HG03175 (cell line): ENCODE results near the gene DNAH10.

Experiments used
- ATAC-seq: cut with Tn5 transposase; IDR thresholded peaks from one replicate; pipeline ENCODE4 v1.9.1; 2021; ENCODE audit warnings: mild to moderate bottlenecking, moderate library complexity; ENCODE audit not compliant: unreplicated experiment

DNAH10 gene

DNA sequence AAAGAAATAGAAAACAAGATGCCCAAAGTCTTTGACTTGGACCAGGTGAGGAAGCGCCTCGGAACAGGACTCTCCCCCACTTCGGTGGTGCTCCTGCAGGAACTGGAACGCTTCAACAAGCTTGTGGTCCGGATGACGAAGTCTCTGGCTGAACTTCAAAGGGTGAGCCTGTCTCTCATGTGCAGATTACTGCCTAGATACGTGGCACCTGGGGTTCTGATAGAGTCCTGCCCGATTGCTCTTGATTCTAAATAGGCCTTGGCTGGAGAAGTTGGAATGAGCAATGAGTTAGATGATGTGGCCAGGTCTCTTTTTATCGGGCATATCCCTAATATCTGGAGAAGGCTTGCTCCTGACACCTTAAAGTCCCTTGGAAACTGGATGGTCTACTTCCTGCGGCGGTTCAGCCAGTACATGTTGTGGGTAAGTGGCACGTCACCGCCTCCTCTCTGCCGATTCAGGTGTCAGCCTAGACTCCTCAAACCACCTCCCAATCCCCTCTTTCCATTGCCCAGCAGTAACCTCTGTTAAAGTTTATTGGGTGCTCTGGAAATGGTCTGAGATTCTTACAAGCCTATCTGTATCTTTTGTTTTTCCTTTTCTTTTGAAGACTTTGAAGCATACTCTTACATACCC, 169.7 kb downstream of the DNAH10 start:
- no peak for ATAC-seq

DNA sequence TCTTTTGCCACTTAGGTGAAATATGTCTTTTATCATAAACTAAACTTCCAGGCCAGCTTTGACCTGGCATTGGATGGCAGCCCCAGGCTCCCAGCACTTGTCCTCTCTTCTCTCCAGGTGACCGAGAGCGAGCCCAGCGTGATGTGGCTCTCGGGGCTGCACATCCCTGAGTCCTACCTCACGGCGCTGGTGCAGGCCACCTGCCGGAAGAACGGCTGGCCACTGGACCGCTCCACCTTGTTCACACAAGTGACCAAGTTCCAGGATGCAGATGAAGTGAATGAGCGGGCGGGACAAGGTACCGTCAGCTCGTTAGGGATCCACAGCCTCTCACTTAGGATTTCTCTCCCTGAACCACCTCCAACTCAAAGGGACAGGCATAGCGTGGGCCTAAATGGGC, 171.1 kb downstream of the DNAH10 start:
- no peak for ATAC-seq

DNA sequence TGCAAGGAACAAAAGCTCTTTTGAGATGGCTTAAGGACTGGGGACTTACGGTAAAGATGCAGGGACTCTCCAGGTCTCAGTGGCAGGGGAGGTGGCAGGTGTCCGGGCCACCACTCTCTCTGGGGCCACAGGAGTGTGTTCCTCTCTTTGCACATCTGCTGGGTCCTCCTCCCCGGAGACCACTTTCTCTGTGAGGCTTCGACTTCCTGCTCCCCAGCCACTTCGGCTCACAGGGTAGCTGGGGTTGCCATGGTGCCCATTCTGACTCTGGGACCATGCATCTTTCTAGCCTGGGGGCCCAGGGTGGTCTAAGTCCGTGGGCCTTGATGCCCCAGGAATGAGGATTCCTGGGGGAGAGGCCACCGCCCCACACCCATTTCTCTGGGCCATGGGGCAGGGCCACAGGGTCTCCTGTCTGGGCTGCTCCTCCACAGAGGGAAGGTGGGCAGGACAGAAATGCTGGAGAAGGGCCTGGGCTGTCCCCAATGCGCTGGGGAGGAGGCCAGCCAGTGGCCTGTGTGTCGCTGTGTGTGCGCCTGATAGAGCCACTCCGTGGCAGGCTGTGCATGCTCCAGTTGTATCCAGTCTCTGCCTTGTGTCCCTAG, 172.0 kb downstream of the DNAH10 start:
- ATAC-seq: no peak

DNA sequence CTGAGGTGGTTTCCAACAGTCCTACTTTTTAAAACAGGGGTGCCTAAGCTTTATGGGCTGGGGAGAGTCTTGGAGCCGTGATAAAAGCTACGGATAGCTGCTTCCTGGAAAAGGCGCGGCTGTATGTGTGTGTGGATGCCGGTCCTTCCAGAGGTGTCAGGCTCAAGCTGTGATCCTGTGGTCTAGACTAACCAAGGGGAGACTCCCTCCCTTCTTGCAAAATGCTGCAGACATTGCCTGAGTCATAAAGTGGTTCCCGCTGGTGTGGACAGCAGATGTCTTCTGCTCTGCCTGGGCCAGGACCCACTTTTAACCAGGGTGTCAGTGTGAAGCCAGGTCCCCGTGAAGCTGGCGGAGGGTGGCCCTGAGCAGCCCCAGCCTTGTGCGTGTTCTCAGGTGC, 172.7 kb downstream of the DNAH10 start:
- no peak for ATAC-seq

DNA sequence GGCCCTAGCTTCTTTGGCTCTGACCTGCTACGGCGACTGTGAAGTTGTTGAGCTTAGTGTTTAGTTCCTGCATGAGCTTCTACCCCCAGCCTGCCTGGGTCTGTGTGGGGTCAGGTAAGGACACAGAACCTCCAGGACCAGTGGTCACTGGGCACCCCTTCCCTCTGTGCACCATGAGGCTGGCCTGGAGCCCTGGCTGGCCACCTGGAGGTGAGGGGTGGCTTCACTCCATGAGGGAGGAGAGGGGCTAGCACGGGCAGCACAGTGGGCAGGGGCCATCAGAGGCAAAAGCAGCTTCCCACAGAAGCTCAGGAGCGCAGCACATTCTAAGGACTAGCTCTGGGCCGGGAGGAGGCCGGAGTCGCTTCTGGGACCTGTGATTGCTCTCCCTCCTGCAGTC, 173.9 kb downstream of the DNAH10 start:
- no peak for ATAC-seq

DNA sequence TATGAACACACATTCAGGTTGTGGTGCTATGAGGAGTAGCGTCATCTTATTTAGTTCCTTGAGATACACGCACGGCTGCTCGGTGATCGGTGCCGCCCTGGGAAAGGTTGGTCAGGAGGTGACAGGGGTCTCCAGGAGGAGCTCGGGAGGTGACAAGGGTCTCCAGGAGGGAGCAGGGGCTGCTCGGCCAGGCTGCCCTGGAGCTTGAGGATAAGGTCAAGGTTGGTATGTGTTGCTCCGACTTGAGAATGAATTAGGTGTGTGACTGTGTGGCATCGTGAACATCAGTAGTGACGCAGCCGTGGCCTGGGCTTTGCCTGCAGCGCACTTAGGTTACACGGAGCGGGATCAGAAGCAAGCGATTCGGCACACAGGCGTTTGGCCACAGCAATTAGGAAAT, 174.4 kb downstream of the DNAH10 start:
- no peak for ATAC-seq

DNA sequence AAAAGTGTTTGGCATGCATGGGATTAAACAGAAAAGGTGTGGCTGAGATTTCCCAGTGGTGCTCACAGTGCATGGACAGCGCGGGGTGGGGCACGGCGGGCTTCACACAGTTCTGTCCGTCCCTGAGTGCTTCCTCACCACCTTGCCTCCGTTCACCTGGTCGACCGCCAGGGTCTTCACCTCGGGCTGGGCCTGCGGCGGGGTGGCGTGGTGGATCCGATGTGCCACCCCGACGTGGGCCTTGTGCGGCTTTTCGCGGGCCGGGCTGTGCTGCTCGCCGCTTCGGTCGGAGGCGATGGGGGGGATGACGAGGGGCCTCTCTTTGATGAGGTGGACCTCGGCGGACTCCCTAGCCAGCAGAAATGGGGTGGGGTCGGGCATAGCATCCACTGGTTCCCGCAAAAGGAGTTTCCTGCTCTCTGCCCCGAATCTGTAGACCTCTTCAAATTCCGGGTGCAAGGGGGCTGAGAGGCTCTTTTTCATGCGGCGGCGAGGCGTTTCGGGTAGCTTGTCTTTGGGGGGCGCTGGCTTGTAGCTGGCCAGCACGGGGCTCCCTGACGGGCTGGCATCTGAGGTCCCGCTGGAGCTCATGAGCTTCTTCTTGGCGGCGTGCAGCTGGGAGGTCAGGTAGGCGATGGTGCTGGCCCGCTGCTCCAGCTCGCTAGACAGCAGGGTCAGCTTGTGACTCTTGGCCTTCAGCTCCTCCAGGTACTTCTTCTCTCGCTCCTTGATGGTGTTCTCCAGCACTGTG, 175.0 kb downstream of the DNAH10 start:
- no peak for ATAC-seq

DNA sequence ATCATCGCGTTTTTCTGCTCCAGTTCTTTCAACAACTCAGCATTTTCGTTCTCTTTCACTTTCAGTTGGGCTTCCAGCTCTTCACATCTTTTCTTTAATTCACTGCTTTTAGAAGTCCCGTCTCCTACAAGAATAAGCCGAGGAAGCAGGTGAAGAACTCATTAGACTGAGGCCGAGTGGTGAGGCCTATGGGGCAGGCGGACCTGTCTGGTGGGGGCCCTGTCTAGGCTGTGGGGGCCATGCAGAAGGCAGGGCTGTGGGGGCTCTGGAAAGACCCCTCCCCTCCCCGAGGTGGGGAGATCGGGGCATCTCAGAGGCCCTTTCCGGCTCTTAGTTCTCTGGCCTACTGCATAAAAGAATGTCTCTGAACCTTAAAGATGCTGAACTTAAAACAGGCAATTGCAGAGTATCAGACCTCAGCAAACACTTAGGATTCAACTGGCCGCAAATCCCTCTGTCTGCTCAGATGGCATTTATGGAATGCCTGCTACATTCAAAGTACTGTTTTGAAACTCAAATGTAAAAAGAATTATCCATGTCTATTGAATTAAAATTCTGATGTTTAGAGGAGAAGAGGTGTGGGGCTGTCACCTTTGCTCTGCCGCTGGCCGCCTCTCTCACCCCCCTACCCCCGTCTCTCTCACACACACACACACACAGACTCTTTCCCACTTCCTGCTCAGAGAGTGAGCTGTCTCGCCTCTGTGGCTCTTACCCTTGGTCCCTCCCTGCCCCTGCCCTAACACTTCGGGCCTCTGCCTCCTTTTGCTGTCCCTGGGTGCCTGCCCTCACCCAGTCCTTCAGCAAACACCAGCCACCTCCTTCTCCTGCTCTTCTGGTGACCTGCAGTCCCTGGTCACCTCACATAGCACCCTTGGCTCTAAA, 175.8 kb downstream of the DNAH10 start:
- ATAC-seq: no peak

DNA sequence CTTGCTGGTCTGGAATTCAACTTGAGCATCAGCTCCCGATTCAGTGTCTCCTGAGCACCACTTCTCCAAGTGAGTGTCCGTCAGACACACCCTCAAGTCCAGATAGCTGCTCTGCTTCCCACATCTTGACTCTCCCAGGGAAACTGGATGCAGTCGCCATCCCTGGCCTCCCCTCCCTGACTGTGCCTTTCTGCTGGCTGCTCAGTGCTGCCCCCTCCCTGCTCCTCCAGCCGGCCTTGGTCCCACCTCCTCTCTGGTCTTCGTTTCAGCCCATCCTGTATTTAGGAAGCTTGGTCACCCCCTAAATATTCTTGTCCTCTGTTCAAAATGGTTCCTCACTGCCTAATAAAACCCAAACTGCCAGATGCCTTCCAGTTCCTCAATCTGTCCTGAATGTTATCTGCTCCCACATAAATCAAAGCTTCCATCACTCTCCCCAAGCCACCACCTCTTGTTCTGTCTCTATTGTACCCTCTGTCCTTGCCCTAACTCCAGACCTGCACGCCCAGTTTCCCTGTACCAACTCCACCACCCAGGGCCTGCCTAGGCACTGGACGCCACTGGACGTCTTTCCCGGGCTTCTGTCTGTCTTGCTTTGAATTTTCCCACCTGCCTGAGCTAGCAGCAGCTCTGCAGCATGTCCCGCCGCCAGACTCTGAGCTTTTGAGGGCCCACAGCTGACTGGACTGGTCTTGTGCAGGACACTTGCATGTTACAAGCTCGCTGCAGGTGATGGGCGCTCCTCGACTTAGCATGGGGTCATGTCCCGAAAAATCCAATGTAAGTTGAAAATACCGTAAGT, 176.8 kb downstream of the DNAH10 start:
- no peak for ATAC-seq

DNA sequence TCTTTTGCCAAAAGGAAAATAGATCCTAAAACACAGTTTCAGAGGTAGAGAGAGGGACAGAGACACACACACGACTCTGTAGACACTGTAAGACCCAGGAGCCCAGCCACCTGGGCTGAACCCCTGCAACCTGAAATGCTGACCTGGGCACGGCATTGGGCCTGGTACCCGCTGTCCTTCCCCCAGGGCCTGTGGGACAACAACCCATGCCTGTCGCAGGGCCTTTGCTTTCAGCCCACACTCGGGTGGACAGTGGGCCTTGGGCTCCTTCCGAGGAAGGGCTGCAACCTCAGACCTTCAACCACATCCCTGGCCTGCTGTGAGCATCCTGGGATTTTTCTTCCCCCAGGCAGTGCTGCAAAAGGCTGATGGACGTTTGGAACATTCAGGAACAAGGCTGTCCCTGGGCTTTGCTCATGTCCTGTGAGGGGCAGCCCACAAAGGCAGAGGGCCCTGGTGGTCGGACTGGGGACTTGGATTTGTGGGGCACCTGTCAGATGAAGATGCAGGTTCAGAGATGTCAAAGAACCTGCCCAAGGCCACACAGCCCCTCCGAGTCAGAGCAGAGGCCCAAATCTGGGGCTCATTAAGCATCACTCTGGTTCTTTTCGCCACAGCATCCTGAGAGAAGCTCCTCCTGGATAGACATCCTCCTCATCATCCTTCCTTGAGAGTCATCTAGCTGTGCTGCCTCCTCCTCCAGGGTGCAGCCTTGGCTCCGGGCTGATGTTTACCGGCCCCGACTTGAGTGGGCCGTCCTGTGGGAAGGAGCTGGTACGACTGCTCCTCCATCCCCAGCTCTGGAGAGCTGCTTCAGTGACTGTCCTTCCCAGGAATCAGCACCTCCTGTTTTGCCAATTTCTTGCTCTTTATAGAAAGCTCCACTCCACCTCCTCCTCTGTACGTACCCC, 177.9 kb downstream of the DNAH10 start:
- ATAC-seq: no peak

DNA sequence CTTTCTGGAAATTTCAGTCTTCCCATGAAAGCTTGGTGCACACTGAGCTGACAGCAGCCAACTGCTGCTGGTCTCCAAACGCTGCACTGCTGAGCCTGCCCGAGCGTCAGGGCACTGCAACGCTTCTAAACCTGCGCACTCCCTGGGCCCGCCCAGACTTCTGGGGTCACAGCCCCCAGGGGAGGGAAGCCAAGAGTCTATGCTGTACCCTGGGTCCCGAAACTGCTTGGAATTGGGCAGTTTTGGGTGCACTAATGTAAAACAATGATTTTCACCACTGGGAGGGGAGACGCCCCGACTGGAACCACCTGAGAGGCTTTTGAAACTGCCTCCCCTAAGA, 178.5 kb downstream of the DNAH10 start:
- no peak for ATAC-seq

DNA sequence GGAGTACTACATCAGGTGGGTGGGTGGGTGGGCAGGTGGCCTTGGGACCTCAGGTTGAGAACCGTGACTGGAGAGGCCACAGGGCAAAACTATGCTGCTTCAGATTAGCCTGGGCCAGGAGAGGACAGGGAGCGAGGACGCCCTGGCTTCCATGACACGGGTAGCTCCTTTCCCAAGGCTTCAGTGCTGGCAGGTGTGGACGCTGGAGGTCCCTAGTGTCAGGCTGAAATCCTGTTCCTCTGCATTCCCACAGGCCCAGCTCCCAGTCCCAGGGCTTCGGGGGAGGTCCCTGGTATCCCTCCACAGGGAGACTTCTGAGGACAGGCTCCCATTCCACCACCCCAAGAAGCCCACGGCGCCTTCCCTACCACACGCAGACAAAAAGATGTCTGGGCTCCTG, 178.9 kb downstream of the DNAH10 start:
- ATAC-seq: no peak

DNA sequence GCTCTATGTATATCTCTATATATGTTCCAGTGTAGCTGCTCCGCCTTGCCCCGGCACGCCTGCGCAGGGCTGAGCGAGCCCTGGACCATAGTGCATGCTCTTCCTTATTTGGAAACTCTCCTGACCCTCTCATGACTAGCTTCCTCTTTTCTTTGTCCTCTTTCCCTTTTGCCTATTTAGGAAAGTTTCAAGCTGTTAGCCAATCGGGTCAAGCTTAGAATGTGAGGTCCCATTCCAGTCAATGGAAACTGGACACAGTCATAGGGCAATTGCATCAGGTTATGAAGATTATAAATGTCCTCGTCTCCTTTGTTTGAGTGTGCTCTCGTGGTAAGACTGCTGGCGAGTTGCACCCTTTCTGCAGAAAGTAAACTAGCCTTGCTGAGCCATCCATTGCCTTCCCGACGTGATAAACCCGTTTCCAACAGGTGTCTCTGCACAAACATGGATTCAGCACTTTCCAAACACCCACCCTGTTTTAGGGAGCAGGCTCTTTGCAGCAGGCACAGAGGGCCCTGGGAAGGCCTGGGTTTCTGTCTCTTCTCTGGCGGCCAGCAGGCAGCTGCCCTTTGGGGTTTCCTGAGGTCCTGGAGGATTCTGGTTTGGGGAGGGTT, 179.6 kb downstream of the DNAH10 start:
- ATAC-seq: no peak

DNA sequence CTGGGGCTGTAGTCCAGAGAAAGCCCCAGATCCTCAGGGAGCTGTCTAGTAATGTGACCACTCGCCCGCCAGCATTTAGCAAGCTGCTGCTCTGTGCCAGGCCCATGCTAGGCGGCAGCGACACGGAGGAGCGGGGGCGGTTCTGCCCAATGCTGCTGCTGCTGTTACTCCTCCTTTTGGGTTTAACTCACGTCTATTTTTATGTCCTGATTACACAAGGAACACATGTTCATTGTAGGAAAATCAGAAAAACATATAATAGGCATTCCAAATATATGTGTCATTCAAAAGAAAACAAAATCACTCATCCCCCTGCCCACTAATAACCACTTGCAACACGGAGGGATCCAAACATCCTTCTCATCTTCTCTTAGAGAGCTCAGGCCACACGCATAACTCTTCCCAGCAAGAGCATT, 180.1 kb downstream of the DNAH10 start:
- no peak for ATAC-seq

DNA sequence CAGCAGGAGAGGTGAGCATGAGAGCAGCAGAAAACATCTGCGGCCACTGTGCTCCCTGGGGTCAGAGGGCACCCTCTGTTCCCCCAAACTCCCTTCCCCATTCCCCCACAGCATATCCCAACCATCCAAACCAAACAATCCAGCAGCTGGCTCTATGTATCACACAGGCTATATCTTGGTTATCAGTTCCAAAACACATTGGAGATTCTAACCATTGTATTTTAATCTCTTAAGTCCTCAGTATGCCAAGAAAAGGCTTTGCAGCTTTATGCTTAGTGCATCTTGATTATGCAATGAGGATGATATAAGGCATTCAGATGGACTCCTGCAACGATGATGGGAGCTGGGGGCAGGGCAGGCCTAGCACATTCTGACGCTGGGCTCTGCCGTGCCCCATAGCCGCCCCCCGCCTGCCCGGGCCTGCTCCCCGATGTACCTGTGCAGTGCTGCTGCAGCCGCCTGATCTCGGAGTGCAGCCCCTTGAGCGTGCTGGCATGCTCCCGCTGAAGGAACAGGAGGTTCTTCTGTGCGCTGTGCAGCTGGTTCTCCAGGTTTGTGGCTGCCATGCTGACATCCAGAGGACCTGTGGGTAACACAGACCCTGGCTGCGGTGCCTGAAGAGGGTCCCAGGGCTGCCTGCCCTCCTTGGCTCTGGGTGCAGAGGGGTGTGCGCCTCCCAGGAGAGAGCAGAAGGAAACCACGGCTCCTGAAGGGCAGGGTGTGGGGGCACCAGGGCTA, 181.0 kb downstream of the DNAH10 start:
- no peak for ATAC-seq

DNA sequence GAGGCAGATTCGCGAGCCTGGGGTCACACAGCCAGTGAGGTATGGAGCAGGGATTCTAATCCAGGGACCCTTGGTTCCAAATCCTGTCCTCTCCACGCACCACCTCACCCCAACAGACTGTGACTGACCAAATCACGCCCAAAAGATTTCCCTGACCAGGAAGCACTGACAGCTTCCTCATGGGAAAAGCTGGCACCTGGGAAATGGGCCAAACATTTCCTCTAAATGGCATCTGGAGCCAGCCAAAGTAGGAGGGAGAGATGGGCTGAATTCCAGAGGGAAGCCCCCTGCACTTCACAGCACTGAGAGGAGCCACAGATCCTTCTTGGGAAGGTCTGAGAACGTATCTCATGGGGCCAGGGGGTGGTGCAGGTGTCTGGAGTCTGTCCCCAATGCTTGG, 181.7 kb downstream of the DNAH10 start:
- no peak for ATAC-seq

DNA sequence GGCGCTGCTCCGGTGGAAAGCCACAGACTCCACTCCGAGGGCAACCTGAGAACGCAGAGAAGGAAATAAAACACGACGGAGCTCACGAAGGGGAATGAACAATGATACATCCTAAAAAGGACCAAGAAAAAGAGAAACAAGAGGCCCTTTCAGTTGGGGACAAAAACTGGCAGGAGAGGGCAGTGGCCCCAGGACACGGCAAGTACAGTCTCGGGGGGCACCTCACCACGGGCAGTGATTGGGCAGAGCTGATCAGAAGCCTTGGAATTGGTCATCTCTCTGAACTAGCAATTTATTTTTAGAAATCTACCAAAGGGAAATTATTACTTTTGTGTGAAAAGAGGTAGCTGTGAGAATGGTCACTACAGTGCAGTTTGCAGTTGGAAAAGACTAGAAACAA, 182.6 kb downstream of the DNAH10 start:
- no peak for ATAC-seq

DNA sequence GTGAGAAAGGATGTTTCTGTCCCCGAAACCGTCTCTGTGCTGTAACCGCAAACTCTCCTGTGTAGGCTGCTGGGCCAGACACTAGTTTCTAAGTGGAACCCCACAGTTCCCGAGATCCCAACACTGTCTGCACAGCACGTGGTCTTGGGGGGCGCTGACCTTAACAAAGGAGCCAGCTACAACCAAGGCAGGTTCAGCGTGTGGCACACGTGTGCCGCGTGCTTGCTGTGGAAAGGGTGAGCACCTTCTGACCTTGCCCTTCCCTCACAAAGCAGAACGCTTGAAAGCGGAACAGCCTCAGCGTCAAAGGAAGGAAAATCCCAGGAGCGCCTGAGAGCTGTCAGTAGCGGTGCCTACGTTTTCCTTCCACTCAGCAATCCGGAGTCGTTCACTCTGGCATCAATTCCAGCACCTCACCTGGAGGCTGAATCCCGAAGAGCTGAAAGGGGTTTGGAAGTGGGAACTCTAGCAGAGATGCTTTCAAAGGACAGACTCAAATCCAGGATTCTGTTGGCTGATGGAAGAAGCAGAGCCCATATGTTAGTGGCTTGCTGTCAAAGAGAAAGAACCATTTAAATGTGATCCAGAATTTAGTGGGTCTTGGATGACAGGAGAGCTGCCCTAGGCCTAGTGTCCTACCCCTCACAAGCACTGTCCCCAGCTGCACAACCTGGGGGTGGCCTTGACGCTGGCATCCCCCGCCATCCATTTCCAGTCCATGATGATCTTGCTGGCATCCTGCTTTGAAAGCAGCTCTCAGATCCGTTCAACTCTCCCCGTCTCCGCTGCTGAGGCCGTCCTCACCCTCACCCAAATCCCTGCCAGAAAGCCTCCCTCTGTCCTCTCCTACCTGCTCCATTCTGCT, 183.4 kb downstream of the DNAH10 start:
- ATAC-seq: no peak
